SU-DHL-6 (cell line): ENCODE data around the gene CARD11.

Experiments
- H2AFZ ChIP-seq: fragments of 200-600 bp; sonication (generic); 2 replicates; pipeline ENCODE4 v1.6.1; 2014; ENCODE audit warnings: low read depth, mild to moderate bottlenecking, moderate library complexity, mixed read lengths, antibody characterized with exemption, low read length; ENCODE audit not compliant: severe bottlenecking
- H3F3A ChIP-seq: fragments of 200-600 bp; shearing (Covaris generic); 2 replicates; pipeline ENCODE4 v1.6.0; 2016; ENCODE audit warnings: antibody characterized with exemption, mild to moderate bottlenecking; ENCODE audit not compliant: insufficient read depth
- H3K27ac ChIP-seq: fragments of 200-600 bp; sonication (generic); 2 replicates; pipeline ENCODE4 v1.5.1; 2016; ENCODE audit warnings: low read depth, mild to moderate bottlenecking, low read length, moderate library complexity, mixed read lengths
- H3K27me3 ChIP-seq: fragments of 200-600 bp; sonication (generic), shearing (Covaris generic); 2 replicates; pipeline ENCODE4 v1.6.0; 2014; ENCODE audit warnings: mild to moderate bottlenecking, low read length
- H3K36me3 ChIP-seq: fragments of 200-600 bp; sonication (generic); 2 replicates; pipeline ENCODE4 v1.6.1; 2014; ENCODE audit warnings: mild to moderate bottlenecking, low read length, mixed read lengths
- H3K4me2 ChIP-seq: fragments of 300-600, 200-600 bp; shearing (Covaris generic), sonication (generic); 2 replicates; pipeline ENCODE4 v1.6.0; 2014; ENCODE audit warnings: low read length, low read depth, mild to moderate bottlenecking; ENCODE audit not compliant: poor library complexity, severe bottlenecking
- H3K4me3 ChIP-seq: fragments of 200-600 bp; sonication (generic); 2 replicates; pipeline ENCODE4 v1.5.1; 2014; ENCODE audit warnings: antibody characterized with exemption, low read length, mild to moderate bottlenecking, mixed read lengths; ENCODE audit not compliant: insufficient read depth, poor library complexity, severe bottlenecking
- H3K79me2 ChIP-seq: fragments of 200-600 bp; sonication (generic); 2 replicates; pipeline ENCODE4 v1.6.1; 2014; ENCODE audit warnings: mild to moderate bottlenecking, low read length, moderate library complexity; ENCODE audit not compliant: insufficient read depth
- H3K9ac ChIP-seq: fragments of 200-600 bp; sonication (generic); 2 replicates; pipeline ENCODE4 v1.7.0; 2014; ENCODE audit warnings: mild to moderate bottlenecking, low read length
- H3K9me2 ChIP-seq: fragments of 200-600 bp; sonication (generic); replicated peaks from 2 replicates; pipeline ENCODE4 v1.6.1; 2014; ENCODE audit warnings: low read length; ENCODE audit not compliant: insufficient read depth
- H3K9me3 ChIP-seq: fragments of 200-600 bp; sonication (generic); 2 replicates; pipeline ENCODE4 v1.6.1; 2014; ENCODE audit warnings: low read length, mixed read lengths; ENCODE audit not compliant: insufficient read depth
- H4K20me1 ChIP-seq: fragments of 200-600 bp; sonication (generic); 2 replicates; pipeline ENCODE4 v1.6.1; 2014; ENCODE audit warnings: low read depth, mild to moderate bottlenecking, antibody characterized with exemption, low read length, moderate library complexity, mixed read lengths
- CTCF ChIP-seq: fragments of 200-600 bp; sonication (generic); IDR thresholded peaks from one replicate; pipeline ENCODE4 v1.5.1; 2017; ENCODE audit warnings: antibody characterized with exemption, mild to moderate bottlenecking, low read length, moderate library complexity; ENCODE audit not compliant: insufficient read depth, poor library complexity, severe bottlenecking
- EZH2phosphoT487 ChIP-seq: fragments of 200-600 bp; sonication (generic), shearing (Covaris generic); conservative IDR thresholded peaks from 2 replicates; pipeline ENCODE4 v1.6.1; 2018; ENCODE audit warnings: mild to moderate bottlenecking, antibody characterized with exemption, low read length, moderate library complexity, mixed read lengths

Gene CARD11

GRCh38 chr7:2924866-2925840 lies 118.5 kb downstream of the CARD11 start:
- Histone ChIP-seq H3K36me3 (peaks cover 11% of the 10 kb centered on the region), H3K27ac (no peak overlapping the region), H3K4me2 (no peak overlapping the region), H3K4me3 (no peak overlapping the region), H3K9ac (no peak overlapping the region), H3K27me3 (no peaks in the 10 kb centered on the region), H3K9me2 (no peaks in the 10 kb centered on the region), H3K79me2 (no peaks in the 10 kb centered on the region), H2AFZ (no peak overlapping the region), H3K9me3 (no peaks in the 10 kb centered on the region), H3F3A (no peaks in the 10 kb centered on the region), H4K20me1 (no peaks in the 10 kb centered on the region)
- TF ChIP-seq EZH2phosphoT487 (no peak), CTCF (no peak)

GRCh38 chr7:2923886-2924574 lies 119.6 kb downstream of the CARD11 start:
- H3K4me2 ChIP-seq: no peak overlapping the region
- H2AFZ ChIP-seq: no peak overlapping the region
- no peaks in the 10 kb centered on the region for H4K20me1 ChIP-seq
- H3K9me3 ChIP-seq: no peaks in the 10 kb centered on the region
- TF ChIP-seq EZH2phosphoT487 (no peak), CTCF (no peak)
- H3F3A ChIP-seq: no peaks in the 10 kb centered on the region
- no peak overlapping the region for H3K27ac ChIP-seq
- H3K9me2 ChIP-seq: no peaks in the 10 kb centered on the region
- no peaks in the 10 kb centered on the region for H3K79me2 ChIP-seq
- no peaks in the 10 kb centered on the region for H3K27me3 ChIP-seq
- H3K36me3 ChIP-seq: peaks cover 15% of the 10 kb centered on the region
- no peak overlapping the region for H3K9ac ChIP-seq
- H3K4me3 ChIP-seq: no peak overlapping the region

GRCh38 chr7:2923291-2923781 lies 120.3 kb downstream of the CARD11 start:
- H3K4me2 ChIP-seq: no peak overlapping the region
- no peaks in the 10 kb centered on the region for H3K27me3 ChIP-seq
- H3K36me3 ChIP-seq: peaks cover 15% of the 10 kb centered on the region

More at GRCh38 chr7:2923291-2923781, 120.3 kb downstream of the CARD11 start:
- no peaks in the 10 kb centered on the region for H3K9me3 ChIP-seq
- H4K20me1 ChIP-seq: no peaks in the 10 kb centered on the region
- no peaks in the 10 kb centered on the region for H3F3A ChIP-seq
- no peaks in the 10 kb centered on the region for H3K9me2 ChIP-seq
- no peak for TF ChIP-seq EZH2phosphoT487
- no peak for TF ChIP-seq CTCF
- H3K9ac ChIP-seq: no peak overlapping the region
- H3K4me3 ChIP-seq: no peak overlapping the region
- no peaks in the 10 kb centered on the region for H3K79me2 ChIP-seq
- H2AFZ ChIP-seq: no peak overlapping the region
- no peak overlapping the region for H3K27ac ChIP-seq
